Mesenchymal stem cell (in vitro differentiated cells and primary cell): ENCODE results near the gene CAST.
A peak's percentile ranks its signal among the peaks of the same experiment; 100 is the strongest.

Experiments
- DNase-seq: peaks from one replicate; pipeline ENCODE4 v3.0.0-alpha.2; 2013
- H2AFZ ChIP-seq: one replicate; pipeline ENCODE4 v1.6.1; 2013; ENCODE audit warnings: low read depth, mild to moderate bottlenecking, control low read depth, inconsistent platforms, low read length, moderate library complexity
- H2AK5ac ChIP-seq: 2 replicates; pipeline ENCODE4 v1.6.1; 2013; ENCODE audit warnings: low read length, moderate library complexity, mild to moderate bottlenecking, inconsistent platforms; ENCODE audit not compliant: severe bottlenecking
- H2BK120ac ChIP-seq: one replicate; pipeline ENCODE4 v1.6.1; 2013; ENCODE audit warnings: low read depth, mild to moderate bottlenecking, inconsistent platforms, low read length, moderate library complexity
- H2BK12ac ChIP-seq, 2 experiments: one replicate each; pipeline ENCODE4 v1.6.1; 2013; ENCODE audit warnings: inconsistent platforms in 2 of 2, low read length in 2 of 2, mild to moderate bottlenecking in 2 of 2, moderate library complexity in 2 of 2, control low read depth in 1 of 2
- H2BK15ac ChIP-seq: one replicate; pipeline ENCODE4 v1.6.1; 2013; ENCODE audit warnings: mild to moderate bottlenecking, low read depth, inconsistent platforms; ENCODE audit not compliant: poor library complexity, severe bottlenecking
- H2BK5ac ChIP-seq: 2 replicates; pipeline ENCODE4 v1.6.1; 2013; ENCODE audit warnings: low read depth, mild to moderate bottlenecking, low read length, control low read depth, inconsistent platforms; ENCODE audit not compliant: poor library complexity, severe bottlenecking
- H3K14ac ChIP-seq, 2 experiments: one replicate each; pipeline ENCODE4 v1.6.1; 2013; ENCODE audit warnings: inconsistent platforms in 2 of 2, low read length in 2 of 2, control low read depth in 1 of 2, mild to moderate bottlenecking in 1 of 2, moderate library complexity in 1 of 2
- H3K18ac ChIP-seq, 2 experiments: one replicate each; pipeline ENCODE4 v1.6.1; 2013; ENCODE audit warnings: inconsistent platforms in 2 of 2, low read length in 2 of 2, control low read depth in 1 of 2, low read depth in 1 of 2, mild to moderate bottlenecking in 1 of 2
- H3K23ac ChIP-seq, 2 experiments: one replicate each; pipeline ENCODE4 v1.6.1; 2013; ENCODE audit warnings: inconsistent platforms in 2 of 2, low read length in 2 of 2, mild to moderate bottlenecking in 2 of 2, moderate library complexity in 2 of 2, control low read depth in 1 of 2
- H3K27ac ChIP-seq: 2 replicates; pipeline ENCODE4 v1.5.1; 2013; ENCODE audit warnings: mild to moderate bottlenecking, moderate library complexity, low read length, control low read depth, inconsistent platforms; ENCODE audit not compliant: poor library complexity, severe bottlenecking
- H3K27me3 ChIP-seq, 2 experiments: 2 replicates each; pipeline versions ENCODE4 v1.6.1 to v1.7.0; 2013; ENCODE audit warnings: low read length in 2 of 2, mild to moderate bottlenecking in 2 of 2, moderate library complexity in 2 of 2, control low read depth in 1 of 2, inconsistent platforms in 1 of 2; ENCODE audit not compliant: control insufficient read depth in 1 of 2, insufficient read depth in 1 of 2
- H3K36me3 ChIP-seq, 2 experiments: 2 replicates each; pipeline versions ENCODE4 v1.6.1 to v1.7.0; 2013; ENCODE audit warnings: low read length in 2 of 2, control low read depth in 1 of 2, inconsistent platforms in 1 of 2, low read depth in 1 of 2, mild to moderate bottlenecking in 1 of 2; ENCODE audit not compliant: insufficient read depth in 2 of 2, control insufficient read depth in 1 of 2
- H3K4ac ChIP-seq, 2 experiments: one replicate each; pipeline ENCODE4 v1.6.1; 2013; ENCODE audit warnings: inconsistent platforms in 2 of 2, low read length in 2 of 2, mild to moderate bottlenecking in 2 of 2, moderate library complexity in 2 of 2, control low read depth in 1 of 2, low read depth in 1 of 2
- H3K4me1 ChIP-seq: 2 replicates; pipeline ENCODE4 v1.6.1; 2013; ENCODE audit warnings: low read depth, low read length, control low read depth; ENCODE audit not compliant: control insufficient read depth, insufficient read depth
- H3K4me2 ChIP-seq: 2 replicates; pipeline ENCODE4 v1.6.1; 2013; ENCODE audit warnings: low read length, mild to moderate bottlenecking, inconsistent platforms; ENCODE audit not compliant: poor library complexity, severe bottlenecking
- H3K4me3 ChIP-seq, 2 experiments: 2 replicates each; pipeline versions ENCODE4 v1.5.1 to v1.7.0; 2013; ENCODE audit warnings: low read length in 2 of 2, mild to moderate bottlenecking in 2 of 2, control low read depth in 1 of 2, low read depth in 1 of 2; ENCODE audit not compliant: insufficient read depth in 1 of 2
- H3K79me1 ChIP-seq: replicated peaks from 2 replicates; pipeline ENCODE4 v1.6.1; 2013; ENCODE audit warnings: mild to moderate bottlenecking, control low read depth, low read length, inconsistent platforms; ENCODE audit not compliant: poor library complexity, severe bottlenecking
- H3K9ac ChIP-seq: 2 replicates; pipeline ENCODE4 v1.7.0; 2013; ENCODE audit warnings: mild to moderate bottlenecking, low read length, moderate library complexity
- H3K9me3 ChIP-seq: 2 replicates; pipeline ENCODE4 v1.7.0; 2013; ENCODE audit warnings: mild to moderate bottlenecking, low read length; ENCODE audit not compliant: control insufficient read depth
- H4K8ac ChIP-seq: one replicate; pipeline ENCODE4 v1.6.1; 2013; ENCODE audit warnings: inconsistent platforms, mild to moderate bottlenecking, low read length, moderate library complexity
- H4K91ac ChIP-seq: one replicate; pipeline ENCODE4 v1.6.1; 2013; ENCODE audit warnings: mild to moderate bottlenecking, low read length, inconsistent platforms
- WGBS: methylation state at CpG from one replicate; pipeline ENCODE4 v1.1.7; 2013; ENCODE audit warnings: mixed read lengths; 5-methylcytosine and 5-hydroxymethylcytosine counted together

CAST gene

DNA sequence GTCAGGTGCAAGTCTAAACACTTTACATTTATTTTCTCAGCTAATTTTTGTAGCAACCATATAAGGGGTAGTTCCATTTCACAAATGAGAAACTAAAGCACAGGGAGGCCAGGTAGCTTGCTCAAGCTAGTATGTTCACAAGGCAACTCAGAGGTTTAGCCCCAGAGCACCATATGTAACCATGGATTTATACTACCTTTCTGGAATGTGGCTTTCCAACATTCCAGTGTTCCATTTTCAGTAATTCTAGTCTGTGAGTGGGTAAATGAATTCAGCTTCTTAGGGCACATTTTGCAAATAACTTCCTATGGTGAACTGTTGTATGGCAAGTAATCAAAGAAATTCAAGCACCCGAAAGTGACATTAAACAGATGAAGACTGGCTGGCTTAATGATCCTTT lies 25.0 kb upstream of the CAST start:
- Histone ChIP-seq H2BK12ac (no peak overlapping the region), H3K27ac (no peak overlapping the region)

DNA sequence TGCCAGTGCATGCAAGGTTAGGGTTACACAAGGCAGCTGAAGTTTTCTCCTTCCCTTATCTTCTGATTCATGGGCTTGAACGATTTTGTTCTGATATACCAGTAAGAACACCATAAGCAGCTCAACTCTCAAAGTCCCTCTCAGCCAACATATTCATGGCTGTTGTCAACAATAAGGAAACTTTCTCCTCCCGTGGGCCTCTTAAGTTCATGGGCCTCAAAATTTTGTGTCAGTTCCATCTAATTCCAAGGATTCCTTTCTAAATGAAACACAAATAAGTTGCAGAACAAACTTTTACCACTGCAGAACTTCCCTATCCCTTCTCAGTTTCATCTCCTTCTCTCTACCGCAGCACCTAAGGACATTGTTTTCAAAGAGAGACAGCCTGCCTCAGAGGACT lies 23.6 kb upstream of the CAST start:
- Histone ChIP-seq H3K4ac (no peak overlapping the region), H3K9ac (no peak overlapping the region), H4K8ac (no peak overlapping the region), H2BK120ac (no peak overlapping the region), H2AK5ac (no peak overlapping the region), H3K4me3 (no peak overlapping the region), H2BK15ac (no peak overlapping the region), H3K18ac (no peak overlapping the region), H3K27me3 (no peaks in the 10 kb centered on the region), H3K27ac (no peak overlapping the region), H3K23ac (no peak overlapping the region), H3K36me3 (no peaks in the 10 kb centered on the region), H2BK5ac (no peak overlapping the region), H2BK12ac (no peak overlapping the region), H3K4me1 (no peaks in the 10 kb centered on the region), H2AFZ (no peak overlapping the region), H3K14ac (no peak overlapping the region), H3K79me1 (no peaks in the 10 kb centered on the region), H3K4me2 (no peak overlapping the region), H4K91ac (no peak overlapping the region), H3K9me3 (no peaks in the 10 kb centered on the region)
- WGBS: 62% methylated on average over 3 of the region's 3 CpGs
- DNase-seq: no peak

More for the DNA sequence above, 25.0 kb upstream of the CAST start:
- H3K79me1 ChIP-seq: no peaks in the 10 kb centered on the region
- H3K18ac ChIP-seq: no peak overlapping the region
- no peaks in the 10 kb centered on the region for H3K36me3 ChIP-seq
- no CpG with 5 or more reads among the region's 1 CpG for WGBS
- no peak overlapping the region for H3K9ac ChIP-seq
- H4K91ac ChIP-seq: no peak overlapping the region
- H3K23ac ChIP-seq: no peak overlapping the region
- H4K8ac ChIP-seq: no peak overlapping the region
- no peaks in the 10 kb centered on the region for H3K9me3 ChIP-seq
- H2BK15ac ChIP-seq: no peak overlapping the region
- no peak overlapping the region for H2AK5ac ChIP-seq
- H3K4me1 ChIP-seq: no peaks in the 10 kb centered on the region
- H3K4me3 ChIP-seq: no peak overlapping the region
- no peak overlapping the region for H2BK120ac ChIP-seq
- H3K4me2 ChIP-seq: no peak overlapping the region
- DNase-seq: no peak
- no peaks in the 10 kb centered on the region for H3K27me3 ChIP-seq
- H3K14ac ChIP-seq: no peak overlapping the region
- H3K4ac ChIP-seq: no peak overlapping the region
- H2AFZ ChIP-seq: no peak overlapping the region
- H2BK5ac ChIP-seq: no peak overlapping the region

DNA sequence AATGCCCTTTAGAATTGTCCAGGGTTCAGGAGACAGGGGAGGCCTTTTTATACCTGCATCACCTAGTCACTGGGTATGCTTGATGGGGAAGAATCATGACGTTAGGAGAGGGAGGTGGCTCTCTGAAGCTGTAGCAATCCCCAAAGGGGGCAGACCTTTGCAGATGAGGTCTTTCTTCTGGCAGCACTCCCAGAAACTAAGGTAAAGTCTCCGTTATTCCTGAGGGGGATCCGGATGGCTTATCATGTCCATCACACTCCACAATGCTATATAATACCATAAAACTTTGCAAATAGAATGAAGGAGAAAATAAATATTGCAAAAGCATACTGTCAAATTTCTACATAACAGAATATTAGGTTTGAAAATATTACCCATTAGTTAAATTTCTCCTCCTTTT lies 21.5 kb upstream of the CAST start:
- DNase-seq: no peak
- Histone ChIP-seq H3K4me2 (no peak overlapping the region), H4K8ac (no peak overlapping the region), H2BK15ac (peak overlapping the region; percentile 33), H3K23ac (no peak overlapping the region), H3K79me1 (no peaks in the 10 kb centered on the region), H2AK5ac (no peak overlapping the region), H3K18ac (no peak overlapping the region), H3K4me3 (no peak overlapping the region), H3K27me3 (no peaks in the 10 kb centered on the region), H3K36me3 (no peaks in the 10 kb centered on the region), H3K27ac (no peak overlapping the region), H2AFZ (no peak overlapping the region), H2BK12ac (no peak overlapping the region), H2BK120ac (no peak overlapping the region), H4K91ac (no peak overlapping the region), H3K9me3 (no peaks in the 10 kb centered on the region), H3K14ac (no peak overlapping the region), H3K4me1 (no peaks in the 10 kb centered on the region), H3K4ac (no peak overlapping the region), H3K9ac (no peak overlapping the region), H2BK5ac (no peak overlapping the region)
- WGBS: 93% methylated on average over 1 of the region's 3 CpGs

DNA sequence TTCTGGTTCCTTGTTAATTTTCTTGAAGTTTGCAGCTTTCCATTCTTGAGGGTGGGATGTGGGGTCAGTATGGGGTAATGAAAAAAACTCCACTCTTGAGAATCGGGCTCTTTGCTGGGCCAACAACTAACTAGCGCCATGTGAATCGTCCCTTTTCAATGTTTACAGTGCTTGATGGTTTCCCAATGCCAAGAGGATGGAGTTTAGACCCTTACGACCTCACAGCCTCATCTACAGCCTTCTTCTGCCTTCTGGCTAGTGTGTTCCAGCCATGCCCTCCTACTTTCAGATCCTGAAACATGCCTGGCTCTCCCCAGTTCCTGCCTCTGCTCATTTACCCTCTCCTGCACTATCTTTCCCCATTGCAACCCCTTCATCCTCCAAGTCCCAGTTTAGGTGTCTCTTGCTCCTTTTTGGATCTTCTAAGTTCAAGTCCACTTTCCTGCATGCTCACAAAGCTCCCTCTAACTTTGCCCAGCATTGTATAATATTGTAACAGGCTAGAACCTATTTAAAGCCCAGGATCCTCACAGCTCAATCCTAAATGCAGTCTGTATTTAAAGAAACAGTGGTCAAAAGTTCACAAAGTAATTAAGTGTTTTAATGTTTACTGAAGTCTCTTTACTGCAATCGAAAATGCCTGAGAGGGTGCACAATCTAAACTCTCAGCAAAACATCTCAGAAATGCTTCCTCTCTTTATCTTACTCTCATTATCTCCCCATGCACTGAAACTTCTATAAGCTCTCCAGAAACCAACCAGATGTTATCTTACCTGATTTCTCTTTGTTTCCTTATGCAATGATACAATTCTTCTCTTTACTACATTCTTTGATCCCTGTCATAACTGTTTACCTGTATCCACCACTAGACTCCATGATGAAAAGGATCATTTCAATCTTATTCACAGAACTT lies 20.6 kb upstream of the CAST start:
- H2BK12ac ChIP-seq: no peak overlapping the region
- H3K9me3 ChIP-seq: no peaks in the 10 kb centered on the region
- H2BK120ac ChIP-seq: no peak overlapping the region
- H4K8ac ChIP-seq: no peak overlapping the region
- H3K14ac ChIP-seq: no peak overlapping the region
- no peak overlapping the region for H2AFZ ChIP-seq
- H3K36me3 ChIP-seq: no peaks in the 10 kb centered on the region
- 46% methylated on average over 5 of the region's 5 CpGs for WGBS
- H3K27ac ChIP-seq: no peak overlapping the region
- H4K91ac ChIP-seq: no peak overlapping the region
- no peak overlapping the region for H2BK5ac ChIP-seq
- H3K4me2 ChIP-seq: no peak overlapping the region
- H3K18ac ChIP-seq: peak overlapping the region; percentile 37
- peak overlapping the region; percentile 3 for H2BK15ac ChIP-seq
- H3K27me3 ChIP-seq: no peaks in the 10 kb centered on the region
- H3K79me1 ChIP-seq: no peaks in the 10 kb centered on the region
- peak; percentile 72 for DNase-seq
- no peak overlapping the region for H3K4ac ChIP-seq
- H2AK5ac ChIP-seq: no peak overlapping the region
- H3K23ac ChIP-seq: no peak overlapping the region
- no peak overlapping the region for H3K4me3 ChIP-seq
- H3K4me1 ChIP-seq: no peaks in the 10 kb centered on the region
- no peak overlapping the region for H3K9ac ChIP-seq
